WTC11 (cell line): ENCODE data around the gene TEN1. TPM values are rescaled to one million over a fixed set of nuclear protein-coding genes. Genes with fewer than 3 reads are reported as not detected.

ENCODE experiments used
- ATAC-seq: fragments of 200-7000 bp; cut with Tn5 transposase; 2 replicates; pipeline ENCODE4 v1.10.0; 2021; ENCODE audit warnings: mild to moderate bottlenecking, moderate library complexity
- CTCF ChIA-PET: fragments of 300-600 bp; sonication (Branson Sonifier 250); formaldehyde crosslinking; loops from one replicate; lab custom pipeline; 2021; ENCODE audit warnings: antibody characterized with exemption; lab: Charles Lee
- POLR2A ChIA-PET: fragments of 350-600 bp; sonication (Branson Sonifier 250); formaldehyde crosslinking; loops from one replicate; lab custom pipeline; 2021; ENCODE audit warnings: antibody characterized with exemption; lab: Charles Lee
- DNase-seq: peaks from one replicate; pipeline ENCODE4 v3.0.0; 2021; ENCODE audit warnings: low spot score
- H3K27ac Mint-ChIP-seq: 2 replicates; pipeline ENCODE4 v1.8.0; 2021; ENCODE audit warnings: mixed read lengths
- H3K27me3 Mint-ChIP-seq: 2 replicates; pipeline ENCODE4 v1.8.0; 2021; ENCODE audit warnings: low read depth, mild to moderate bottlenecking, moderate library complexity, mixed read lengths
- H3K36me3 Mint-ChIP-seq: 2 replicates; pipeline ENCODE4 v1.8.0; 2021; ENCODE audit warnings: mixed read lengths
- H3K4me1 Mint-ChIP-seq: 2 replicates; pipeline ENCODE4 v1.8.0; 2022; ENCODE audit warnings: mixed read lengths
- H3K4me3 Mint-ChIP-seq: 2 replicates; pipeline ENCODE4 v1.8.0; 2021; ENCODE audit warnings: mild to moderate bottlenecking, moderate library complexity, mixed read lengths
- H3K9me3 Mint-ChIP-seq: 2 replicates; pipeline ENCODE4 v1.8.0; 2021; ENCODE audit warnings: mixed read lengths
- ARID4B ChIP-seq: sonication (generic); formaldehyde crosslinking; IDR thresholded peaks from 2 replicates; pipeline ENCODE4 v1.8.0; 2023; ENCODE audit warnings: missing genetic modification reagents, mild to moderate bottlenecking, borderline replicate concordance
- ATF1 ChIP-seq: sonication (generic); formaldehyde crosslinking; IDR thresholded peaks from 2 replicates; pipeline ENCODE4 v1.8.1; 2023; ENCODE audit warnings: mild to moderate bottlenecking, moderate library complexity, missing genetic modification reagents
- CDX4 ChIP-seq: fragments of 250-450 bp; sonication (Bioruptor Pico); IDR thresholded peaks from 2 replicates; pipeline ENCODE4 v1.9.0; 2021; ENCODE audit warnings: moderate library complexity, mild to moderate bottlenecking, inconsistent platforms, borderline replicate concordance
- CREB1 ChIP-seq: sonication (generic); formaldehyde crosslinking; IDR thresholded peaks from 2 replicates; pipeline ENCODE4 v1.8.0; 2023; ENCODE audit warnings: mild to moderate bottlenecking, missing genetic modification reagents
- CREM ChIP-seq: sonication (generic); formaldehyde crosslinking; IDR thresholded peaks from 2 replicates; pipeline ENCODE4 v1.8.1; 2022; ENCODE audit warnings: mild to moderate bottlenecking, missing genetic modification reagents, moderate library complexity
- E2F1 ChIP-seq: sonication (generic); formaldehyde crosslinking; IDR thresholded peaks from 2 replicates; pipeline ENCODE4 v1.8.0; 2022; ENCODE audit warnings: mild to moderate bottlenecking, missing genetic modification reagents
- E2F4 ChIP-seq: sonication (generic); formaldehyde crosslinking; IDR thresholded peaks from 2 replicates; pipeline ENCODE4 v1.8.1; 2022; ENCODE audit warnings: low read depth, mild to moderate bottlenecking, moderate library complexity, missing genetic modification reagents, borderline replicate concordance
- E2F5 ChIP-seq: sonication (generic); formaldehyde crosslinking; IDR thresholded peaks from 2 replicates; pipeline ENCODE4 v1.8.1; 2022; ENCODE audit warnings: mild to moderate bottlenecking, moderate library complexity, missing genetic modification reagents
- FOXP1 ChIP-seq: sonication (generic); formaldehyde crosslinking; IDR thresholded peaks from 2 replicates; pipeline ENCODE4 v1.8.0; 2022; ENCODE audit warnings: missing genetic modification reagents, mild to moderate bottlenecking, moderate library complexity, borderline replicate concordance
- NFATC4 ChIP-seq: fragments of 250-450 bp; sonication (Bioruptor Pico); IDR thresholded peaks from 2 replicates; pipeline ENCODE4 v1.9.0; 2021; ENCODE audit warnings: mild to moderate bottlenecking
- NR3C1 ChIP-seq: sonication (generic); formaldehyde crosslinking; conservative IDR thresholded peaks from 2 replicates; pipeline ENCODE4 v1.8.1; 2023; ENCODE audit warnings: low read depth, mild to moderate bottlenecking, missing genetic modification reagents
- PREB ChIP-seq: sonication (generic); formaldehyde crosslinking; IDR thresholded peaks from 2 replicates; pipeline ENCODE4 v1.8.1; 2022; ENCODE audit warnings: mild to moderate bottlenecking, missing genetic modification reagents, moderate library complexity, borderline replicate concordance
- SP1 ChIP-seq: sonication (generic); formaldehyde crosslinking; conservative IDR thresholded peaks from 2 replicates; pipeline ENCODE4 v1.8.1; 2022; ENCODE audit warnings: missing genetic modification reagents
- TEAD1 ChIP-seq: sonication (generic); formaldehyde crosslinking; IDR thresholded peaks from 2 replicates; pipeline ENCODE4 v1.8.0; 2022; ENCODE audit warnings: mild to moderate bottlenecking, missing genetic modification reagents
- TP53 ChIP-seq: sonication (generic); formaldehyde crosslinking; IDR thresholded peaks from 2 replicates; pipeline ENCODE4 v1.8.1; 2023; ENCODE audit warnings: mild to moderate bottlenecking, missing genetic modification reagents
- ZNF416 ChIP-seq: fragments of 250-450 bp; sonication (Bioruptor Pico); IDR thresholded peaks from 2 replicates; pipeline ENCODE4 v1.9.0; 2021; ENCODE audit warnings: mild to moderate bottlenecking, inconsistent platforms
- ZNF671 ChIP-seq: fragments of 250-450 bp; sonication (Bioruptor Pico); IDR thresholded peaks from 2 replicates; pipeline ENCODE4 v1.8.0; 2021; ENCODE audit warnings: mild to moderate bottlenecking
- total RNA-seq: library from RNA; stranded (reverse); gene quantifications from 3 replicates; pipeline ENCODE4 v1.2.3, GENCODE V29; 2021
- TF ChIP-seq, protein P1 (sequence below): sonication (generic); formaldehyde crosslinking; IDR thresholded peaks from 2 replicates; pipeline ENCODE4 v1.8.1; 2023; ENCODE audit warnings: mild to moderate bottlenecking, missing genetic modification reagents, moderate library complexity

The TEN1 gene
- total RNA-seq, 1 experiment from 2014 or later, result 15.6 TPM

GRCh38 chr17:75937652-75938051, 41.4 kb upstream of the TEN1 start:
- POLR2A ChIA-PET, result no interaction called here
- DNase-seq, result no peak
- no peaks in the 10 kb centered on the region for H3K36me3 Mint-ChIP-seq
- H3K9me3 Mint-ChIP-seq, result no peaks in the 10 kb centered on the region
- no peak overlapping the region for H3K4me3 Mint-ChIP-seq
- TF ChIP-seq, protein P1, sequence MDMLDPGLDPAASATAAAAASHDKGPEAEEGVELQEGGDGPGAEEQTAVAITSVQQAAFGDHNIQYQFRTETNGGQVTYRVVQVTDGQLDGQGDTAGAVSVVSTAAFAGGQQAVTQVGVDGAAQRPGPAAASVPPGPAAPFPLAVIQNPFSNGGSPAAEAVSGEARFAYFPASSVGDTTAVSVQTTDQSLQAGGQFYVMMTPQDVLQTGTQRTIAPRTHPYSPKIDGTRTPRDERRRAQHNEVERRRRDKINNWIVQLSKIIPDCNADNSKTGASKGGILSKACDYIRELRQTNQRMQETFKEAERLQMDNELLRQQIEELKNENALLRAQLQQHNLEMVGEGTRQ, result peak; percentile 31; the same call in 1 of the 2 replicates
- TF ChIP-seq ATF1 (CRISPR knock-in tag), result no peak
- TF ChIP-seq, all 79 proteins: peak for 1
- Mint-ChIP-seq H3K4me1 (peaks cover 14% of the 10 kb centered on the region), H3K27me3 (no peaks in the 10 kb centered on the region), H3K27ac (peak overlapping the region; percentile 33; the same call in 1 of the 2 replicates)
- CTCF ChIA-PET, result interaction anchor here (1.0 kb wide), 1 partner anchor 63 kb away, joined by 4 read pairs; the partner anchor contains the start of gene CDK3
- ATAC-seq, result no peak

- peak; percentile 97 for DNase-seq
- H3K36me3 Mint-ChIP-seq, result peaks cover 2% of the 10 kb centered on the region
- POLR2A ChIA-PET, result interaction anchor here (0.7 to 1.1 kb wide), 7 partner anchors 19 to 85 kb away, joined by 3 to 7 read pairs (median 5); partner anchors contain the start of genes ACOX1, MRPL38 and WBP2
- peak within 1 kb of the TSS; percentile 97 for H3K27ac Mint-ChIP-seq
- H3K9me3 Mint-ChIP-seq, result no peaks in the 10 kb centered on the region
- H3K4me3 Mint-ChIP-seq, result peak within 1 kb of the TSS; percentile 90
- H3K27me3 Mint-ChIP-seq, result no peaks in the 10 kb centered on the region
- peaks cover 16% of the 10 kb centered on the region for H3K4me1 Mint-ChIP-seq
- ATAC-seq, result peak; percentile 98
- CTCF ChIA-PET, result interaction anchor here (0.7 to 2.4 kb wide), 15 partner anchors 12 to 338 kb away, joined by 3 to 15 read pairs (median 4); partner anchors contain the start of genes ACOX1, CDK3, GALR2 and MRPL38
- TF ChIP-seq FOXP1 (CRISPR knock-in tag) (peak; percentile 94), ZNF671 (CRISPR knock-in tag) (peak; percentile 74; the same call in 1 of the 2 replicates), TEAD1 (CRISPR knock-in tag) (peak; percentile 89), NR3C1 (CRISPR knock-in tag) (peak; percentile 93), TP53 (peak; percentile 38; the same call in 1 of the 2 replicates), CDX4 (no peak; the same call in 1 of the 2 replicates), CREB1 (CRISPR knock-in tag) (peak; percentile 39; the same call in 1 of the 2 replicates), E2F4 (CRISPR knock-in tag) (peak; percentile 77; the same call in 1 of the 2 replicates), SP1 (peak; percentile 85), ARID4B (peak; percentile 52; the same call in 1 of the 2 replicates), CREM (CRISPR knock-in tag) (peak; percentile 77; the same call in 1 of the 2 replicates), PREB (CRISPR knock-in tag) (0 out of 2 replicates have a peak, but pooled peaks have one; percentile 43), ATF1 (CRISPR knock-in tag) (no peak), E2F1 (CRISPR knock-in tag) (0 out of 2 replicates have a peak, but pooled peaks have one; percentile 80), ZNF416 (CRISPR knock-in tag) (0 out of 2 replicates have a peak, but pooled peaks have one; percentile 36), NFATC4 (peak; percentile 88), E2F5 (CRISPR knock-in tag) (peak; percentile 92)
These were observed 38.2 kb upstream of the TEN1 start, which contains the start of gene FBF1 for GRCh38 chr17:75940727-75941441. FBF1 (minus strand) TSS chr17:75941042; CDS start chr17:75938149, 2,893 bp downstream.
